ENCODE measurements around the gene MBOAT7. TPM values are rescaled to one million over a fixed set of nuclear protein-coding genes. Genes with fewer than 3 reads are reported as not detected.
"Not testable (repeated sequence)": the region's sequence is repeated elsewhere in the genome, so short reads cannot be mapped to it uniquely, and the experiment has no call there.

The MBOAT7 gene
- total and polyA plus RNA-seq, 2 experiments from 2014 or later: 109 to 133 TPM

GRCh38 chr19:54172471-54173358 lies 16.7 kb downstream of the MBOAT7 start, which contains the start of gene TMC4:
TSS of gene TMC4 (minus strand) at chr19:54173160. CDS start at chr19:54173117, 43 bp downstream.
- H3K4me1 ChIP-seq (ENCODE audit: insufficient read depth): no peaks in the 10 kb centered on the region
- no peaks in the 10 kb centered on the region for H3K36me3 ChIP-seq (ENCODE audit: low read depth)
- H3K27me3 ChIP-seq (replicated peaks; ENCODE audit: insufficient read depth): no peaks in the 10 kb centered on the region
- no peak within 1 kb of the TSS for H3K4me3 ChIP-seq
- no peaks in the 10 kb centered on the region for H4K20me1 ChIP-seq (ENCODE audit: insufficient read depth)
- H3K27ac ChIP-seq: no peak within 1 kb of the TSS
- H2AFZ ChIP-seq: no peak within 1 kb of the TSS
- 3 to 6% methylated on average over 12 to 13 of the region's 13 CpGs for WGBS, 2 experiments (ENCODE audit: low coverage in 1 of 2, low lambda C conversion rate in 2 of 2, missing lambda C conversion rate in 2 of 2)
- H3K4me2 ChIP-seq (ENCODE audit: unreplicated experiment): no peak within 1 kb of the TSS
- TF ChIP-seq EZH2phosphoT487 (IDR thresholded peaks at IDR 0.05; ENCODE audit: insufficient read depth, low read depth) (no peak), EZH2 (IDR thresholded peaks at IDR 0.05; ENCODE audit: insufficient read depth, poor library complexity, severe bottlenecking) (no peak)
- no peak within 1 kb of the TSS for H3K9ac ChIP-seq
- peak; percentile 33 for DNase-seq
- no peaks in the 10 kb centered on the region for H3K9me2 ChIP-seq (ENCODE audit: insufficient read depth)
- no peaks in the 10 kb centered on the region for H3F3A ChIP-seq (ENCODE audit: insufficient read depth)
- H3K79me2 ChIP-seq (ENCODE audit: insufficient read depth): no peaks in the 10 kb centered on the region
- in situ Hi-C loops (cut with MboI): no loop called here
- H3K9me3 ChIP-seq (ENCODE audit: low read depth): no peaks in the 10 kb centered on the region

GRCh38 chr19:54171736-54172431 lies 17.5 kb downstream of the MBOAT7 start:
- H3K79me2 ChIP-seq (ENCODE audit: insufficient read depth); H3K36me3 ChIP-seq (ENCODE audit: low read depth); H3K27ac ChIP-seq; H3K9me2 ChIP-seq (ENCODE audit: insufficient read depth); H3K4me2 ChIP-seq (ENCODE audit: unreplicated experiment); H3K4me3 ChIP-seq; H3K9me3 ChIP-seq (ENCODE audit: low read depth); H4K20me1 ChIP-seq (ENCODE audit: insufficient read depth); in situ Hi-C loops (cut with MboI); H3K27me3 ChIP-seq (replicated peaks; ENCODE audit: insufficient read depth); H2AFZ ChIP-seq; H3K4me1 ChIP-seq (ENCODE audit: insufficient read depth); H3F3A ChIP-seq (ENCODE audit: insufficient read depth); H3K9ac ChIP-seq; DNase-seq: not testable (repeated sequence)
- 67 to 70% methylated on average over 8 to 20 of the region's 23 CpGs for WGBS, 2 experiments (ENCODE audit: low coverage in 1 of 2, low lambda C conversion rate in 2 of 2, missing lambda C conversion rate in 2 of 2)

GRCh38 chr19:54169149-54169740 lies 20.1 kb downstream of the MBOAT7 start:
- Histone ChIP-seq H4K20me1 (ENCODE audit: insufficient read depth) (no peaks in the 10 kb centered on the region), H3K9me3 (ENCODE audit: low read depth) (no peaks in the 10 kb centered on the region), H3K27me3 (replicated peaks; ENCODE audit: insufficient read depth) (no peaks in the 10 kb centered on the region), H3K9me2 (ENCODE audit: insufficient read depth) (no peaks in the 10 kb centered on the region), H3K27ac (no peak overlapping the region), H3K4me1 (ENCODE audit: insufficient read depth) (no peaks in the 10 kb centered on the region), H3K36me3 (ENCODE audit: low read depth) (no peaks in the 10 kb centered on the region), H3K4me2 (ENCODE audit: unreplicated experiment) (no peak overlapping the region), H3K9ac (no peak overlapping the region), H3K4me3 (no peak overlapping the region), H3F3A (ENCODE audit: insufficient read depth) (no peaks in the 10 kb centered on the region), H3K79me2 (ENCODE audit: insufficient read depth) (no peaks in the 10 kb centered on the region), H2AFZ (no peak overlapping the region)
- TF ChIP-seq EZH2 (IDR thresholded peaks at IDR 0.05; ENCODE audit: insufficient read depth, poor library complexity, severe bottlenecking) (no peak), EZH2phosphoT487 (IDR thresholded peaks at IDR 0.05; ENCODE audit: insufficient read depth, low read depth) (no peak)
- in situ Hi-C loops (cut with MboI): no loop called here
- 76 to 79% methylated on average over 20 to 21 of the region's 21 CpGs for WGBS, 2 experiments (ENCODE audit: low coverage in 1 of 2, low lambda C conversion rate in 2 of 2, missing lambda C conversion rate in 2 of 2)
- DNase-seq: no peak

GRCh38 chr19:54168174-54168917 lies 21.0 kb downstream of the MBOAT7 start:
- no peaks in the 10 kb centered on the region for H3K36me3 ChIP-seq (ENCODE audit: low read depth)
- H3K79me2 ChIP-seq (ENCODE audit: insufficient read depth): no peaks in the 10 kb centered on the region
- peak; percentile 89 for DNase-seq
- no peaks in the 10 kb centered on the region for H4K20me1 ChIP-seq (ENCODE audit: insufficient read depth)
- H3K9ac ChIP-seq: no peak overlapping the region
- H3K4me1 ChIP-seq (ENCODE audit: insufficient read depth): no peaks in the 10 kb centered on the region
- H2AFZ ChIP-seq: no peak overlapping the region
- no peaks in the 10 kb centered on the region for H3K27me3 ChIP-seq (replicated peaks; ENCODE audit: insufficient read depth)
- H3F3A ChIP-seq (ENCODE audit: insufficient read depth): no peaks in the 10 kb centered on the region
- TF ChIP-seq EZH2 (IDR thresholded peaks at IDR 0.05; ENCODE audit: insufficient read depth, poor library complexity, severe bottlenecking) (no peak), EZH2phosphoT487 (IDR thresholded peaks at IDR 0.05; ENCODE audit: insufficient read depth, low read depth) (no peak)
- no peaks in the 10 kb centered on the region for H3K9me2 ChIP-seq (ENCODE audit: insufficient read depth)
- WGBS, 2 experiments (ENCODE audit: low coverage in 1 of 2, low lambda C conversion rate in 2 of 2, missing lambda C conversion rate in 2 of 2): 25 to 36% methylated on average over 14 to 25 of the region's 25 CpGs
- H3K4me3 ChIP-seq: no peak overlapping the region
- no peaks in the 10 kb centered on the region for H3K9me3 ChIP-seq (ENCODE audit: low read depth)
- in situ Hi-C loops (cut with MboI): no loop called here
- H3K27ac ChIP-seq: no peak overlapping the region
- H3K4me2 ChIP-seq (ENCODE audit: unreplicated experiment): no peak overlapping the region

Measured in GM23248 (cell line).